BJ (cell line): Measurements from ENCODE around the gene TWF2. TPM values are rescaled to one million over a fixed set of nuclear protein-coding genes. Genes with fewer than 3 reads are reported as not detected.

Experiments
- CTCF ChIA-PET: fragments of 350-600 bp; formaldehyde crosslinking; extraction: SDS; loops from one replicate; lab custom pipeline; 2021; ENCODE audit warnings: antibody characterized with exemption, inconsistent platforms; lab: Yijun Ruan, JAX
- POLR2A ChIA-PET: fragments of 300-600 bp; sonication (Branson Sonifier 250); formaldehyde crosslinking; extraction: SDS; loops from one replicate; lab custom pipeline; 2021; ENCODE audit warnings: antibody characterized with exemption; lab: Charles Lee
- DNase-seq: peaks from one replicate; pipeline ENCODE4 v3.0.0-alpha.2; 2011; ENCODE audit warnings: low read depth
- H3K27me3 ChIP-seq: 2 replicates; pipeline ENCODE4 v1.6.0; 2011; ENCODE audit warnings: low read length; ENCODE audit not compliant: control insufficient read depth, insufficient read depth
- H3K36me3 ChIP-seq: 2 replicates; pipeline ENCODE4 v1.5.1; 2011; ENCODE audit warnings: low read length; ENCODE audit not compliant: control insufficient read depth, insufficient read depth
- H3K4me3 ChIP-seq: 2 replicates; pipeline ENCODE4 v1.5.1; 2011; ENCODE audit warnings: low read depth, mild to moderate bottlenecking, control low read depth, low read length
- CTCF ChIP-seq: IDR thresholded peaks from 2 replicates; pipeline ENCODE4 v1.5.1; 2011; ENCODE audit warnings: low read depth, mild to moderate bottlenecking, control low read depth, inconsistent platforms, low read length, moderate library complexity; ENCODE audit not compliant: insufficient read depth
- polyA plus RNA-seq: library from polyadenylated mRNA; depleted of rRNA; stranded (reverse); fragments of >200 nt; gene quantifications from 2 replicates; pipeline ENCODE4 v1.2.3, GENCODE V29; 2011

TWF2 gene
- polyA plus RNA-seq, 1 experiment, result 205 TPM

- no peak for DNase-seq
- CTCF ChIA-PET, result interaction anchor here (2.9 kb wide), 1 partner anchor 15 kb away, joined by 14 read pairs; no protein-coding TSS in a partner anchor
- no peaks in the 10 kb centered on the region for H3K27me3 ChIP-seq
- no peak overlapping the region for H3K4me3 ChIP-seq
- no peak for TF ChIP-seq CTCF
- peaks cover 26% of the 10 kb centered on the region for H3K36me3 ChIP-seq
- POLR2A ChIA-PET, result no interaction called here
Measured at GRCh38 chr3:52205727-52206372, 33.1 kb downstream of the TWF2 start.

GRCh38 chr3:52204337-52205073 lies 34.5 kb downstream of the TWF2 start:
- POLR2A ChIA-PET, result no interaction called here
- H3K4me3 ChIP-seq, result no peak overlapping the region
- peaks cover 22% of the 10 kb centered on the region for H3K36me3 ChIP-seq
- DNase-seq, result no peak
- CTCF ChIA-PET, result interaction anchor here (1.1 to 2.9 kb wide), 3 partner anchors 16 to 200 kb away, joined by 3 to 14 read pairs (median 4); no protein-coding TSS in a partner anchor
- H3K27me3 ChIP-seq, result no peaks in the 10 kb centered on the region
- TF ChIP-seq CTCF, result no peak

- Histone ChIP-seq H3K27me3 (no peaks in the 10 kb centered on the region), H3K4me3 (no peak overlapping the region), H3K36me3 (peaks cover 22% of the 10 kb centered on the region)
- DNase-seq, result no peak
- ChIA-PET CTCF (interaction anchor here (1.8 to 2.9 kb wide), 2 partner anchors 17 to 136 kb away, joined by 4 to 14 read pairs; no protein-coding TSS in a partner anchor), POLR2A (no interaction called here)
- no peak for TF ChIP-seq CTCF
Measured at GRCh38 chr3:52203701-52204100, 35.3 kb downstream of the TWF2 start.

- no peaks in the 10 kb centered on the region for H3K27me3 ChIP-seq
- TF ChIP-seq CTCF, result no peak
- no peak for DNase-seq
- ChIA-PET POLR2A (interaction anchor here (0.6 kb wide), 1 partner anchor 464 kb away, joined by 3 read pairs; no protein-coding TSS in a partner anchor), CTCF (interaction anchor here (0.6 to 2.8 kb wide), 6 partner anchors 18 to 198 kb away, joined by 3 to 15 read pairs (median 3); partner anchors contain the start of gene TWF2)
- peaks cover 17% of the 10 kb centered on the region for H3K36me3 ChIP-seq
- H3K4me3 ChIP-seq, result no peak overlapping the region
Measured at GRCh38 chr3:52202384-52203077, 36.4 kb downstream of the TWF2 start.
